SU-DHL-6 (cell line): ENCODE results near the gene KCNH6.

Source experiments
- EZH2phosphoT487 ChIP-seq: fragments of 200-600 bp; sonication (generic), shearing (Covaris generic); conservative IDR thresholded peaks from 2 replicates; pipeline ENCODE4 v1.6.1; 2018; ENCODE audit warnings: mild to moderate bottlenecking, antibody characterized with exemption, low read length, moderate library complexity, mixed read lengths
- TF ChIP-seq, protein P1 (sequence below): fragments of 200-600 bp; sonication (generic); IDR thresholded peaks from one replicate; pipeline ENCODE4 v1.5.1; 2017; ENCODE audit warnings: antibody characterized with exemption, mild to moderate bottlenecking, low read length, moderate library complexity; ENCODE audit not compliant: insufficient read depth, poor library complexity, severe bottlenecking

DNA sequence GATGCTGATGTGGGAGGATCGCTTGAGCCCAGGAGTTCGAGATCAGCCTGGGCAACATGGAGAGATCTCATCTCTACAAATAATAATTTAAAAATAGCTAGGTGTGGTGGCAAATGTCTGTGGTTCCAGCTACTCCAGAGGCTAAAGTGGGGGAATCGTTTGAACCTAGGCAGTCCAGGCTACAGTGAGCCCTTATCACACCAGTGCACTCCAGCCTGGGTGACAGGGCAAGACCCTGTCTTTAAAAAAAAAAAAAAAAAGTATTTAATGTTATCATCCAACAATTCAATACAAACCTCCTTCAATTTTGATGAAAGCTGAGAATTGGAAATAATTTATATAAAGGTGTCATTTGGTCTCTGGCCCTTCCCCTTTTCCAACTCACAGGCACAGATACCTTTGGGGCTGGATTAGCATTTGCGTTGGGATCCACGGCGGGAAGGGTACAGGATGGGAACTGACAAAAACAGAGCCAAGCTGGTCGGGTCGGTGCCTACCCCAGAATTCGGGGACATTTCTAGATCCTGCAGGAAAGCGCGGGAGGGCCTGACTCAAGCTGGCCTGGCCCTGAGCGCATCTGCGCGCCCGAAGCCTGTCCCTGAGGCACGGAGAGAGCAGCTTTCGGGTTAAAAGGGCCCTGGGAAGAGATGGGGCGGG, 26.3 kb downstream of the KCNH6 start:
- TF ChIP-seq, protein P1, sequence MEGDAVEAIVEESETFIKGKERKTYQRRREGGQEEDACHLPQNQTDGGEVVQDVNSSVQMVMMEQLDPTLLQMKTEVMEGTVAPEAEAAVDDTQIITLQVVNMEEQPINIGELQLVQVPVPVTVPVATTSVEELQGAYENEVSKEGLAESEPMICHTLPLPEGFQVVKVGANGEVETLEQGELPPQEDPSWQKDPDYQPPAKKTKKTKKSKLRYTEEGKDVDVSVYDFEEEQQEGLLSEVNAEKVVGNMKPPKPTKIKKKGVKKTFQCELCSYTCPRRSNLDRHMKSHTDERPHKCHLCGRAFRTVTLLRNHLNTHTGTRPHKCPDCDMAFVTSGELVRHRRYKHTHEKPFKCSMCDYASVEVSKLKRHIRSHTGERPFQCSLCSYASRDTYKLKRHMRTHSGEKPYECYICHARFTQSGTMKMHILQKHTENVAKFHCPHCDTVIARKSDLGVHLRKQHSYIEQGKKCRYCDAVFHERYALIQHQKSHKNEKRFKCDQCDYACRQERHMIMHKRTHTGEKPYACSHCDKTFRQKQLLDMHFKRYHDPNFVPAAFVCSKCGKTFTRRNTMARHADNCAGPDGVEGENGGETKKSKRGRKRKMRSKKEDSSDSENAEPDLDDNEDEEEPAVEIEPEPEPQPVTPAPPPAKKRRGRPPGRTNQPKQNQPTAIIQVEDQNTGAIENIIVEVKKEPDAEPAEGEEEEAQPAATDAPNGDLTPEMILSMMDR, result no peak
- no peak for TF ChIP-seq EZH2phosphoT487
